Measurements from ENCODE around the gene ZNF470. TPM values are rescaled to one million over a fixed set of nuclear protein-coding genes. Genes with fewer than 3 reads are reported as not detected.

The ZNF470 gene
- total RNA-seq, 1 experiment from 2014 or later, result 7.1 TPM

DNA sequence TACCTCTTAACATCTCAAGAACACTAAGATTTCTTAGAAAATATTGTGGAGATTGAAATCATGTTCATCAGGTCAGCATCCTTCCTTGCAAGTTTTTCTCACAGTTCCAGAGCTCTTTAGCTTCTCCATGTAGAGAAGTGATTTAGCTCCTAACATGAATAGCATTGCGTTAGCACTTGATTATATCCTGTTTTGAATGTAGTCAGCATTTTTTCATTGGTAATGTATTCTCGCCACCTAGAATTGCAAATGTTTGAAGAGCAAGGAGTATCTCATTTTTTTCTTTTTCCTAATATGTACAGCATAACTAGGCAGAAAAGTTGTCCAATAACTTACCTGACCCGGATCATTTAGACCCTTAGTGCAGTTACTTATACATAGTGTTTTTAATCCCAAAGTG lies 6.6 kb downstream of the ZNF470 start:
- no peaks in the 10 kb centered on the region for H3K79me1 ChIP-seq (ENCODE audit: insufficient read depth, low read depth, low read length, poor library complexity, severe bottlenecking)
- no peak overlapping the region for H2BK15ac ChIP-seq (ENCODE audit: low read depth, low read length)
- no peak overlapping the region for H3K4me2 ChIP-seq (ENCODE audit: insufficient read depth, insufficient read length, low read length)
- no peak overlapping the region for H3T11ph ChIP-seq (ENCODE audit: low read length)
- no peak overlapping the region for H3K56ac ChIP-seq (ENCODE audit: insufficient read length, low read depth, low read length)
- TF ChIP-seq, protein P1, sequence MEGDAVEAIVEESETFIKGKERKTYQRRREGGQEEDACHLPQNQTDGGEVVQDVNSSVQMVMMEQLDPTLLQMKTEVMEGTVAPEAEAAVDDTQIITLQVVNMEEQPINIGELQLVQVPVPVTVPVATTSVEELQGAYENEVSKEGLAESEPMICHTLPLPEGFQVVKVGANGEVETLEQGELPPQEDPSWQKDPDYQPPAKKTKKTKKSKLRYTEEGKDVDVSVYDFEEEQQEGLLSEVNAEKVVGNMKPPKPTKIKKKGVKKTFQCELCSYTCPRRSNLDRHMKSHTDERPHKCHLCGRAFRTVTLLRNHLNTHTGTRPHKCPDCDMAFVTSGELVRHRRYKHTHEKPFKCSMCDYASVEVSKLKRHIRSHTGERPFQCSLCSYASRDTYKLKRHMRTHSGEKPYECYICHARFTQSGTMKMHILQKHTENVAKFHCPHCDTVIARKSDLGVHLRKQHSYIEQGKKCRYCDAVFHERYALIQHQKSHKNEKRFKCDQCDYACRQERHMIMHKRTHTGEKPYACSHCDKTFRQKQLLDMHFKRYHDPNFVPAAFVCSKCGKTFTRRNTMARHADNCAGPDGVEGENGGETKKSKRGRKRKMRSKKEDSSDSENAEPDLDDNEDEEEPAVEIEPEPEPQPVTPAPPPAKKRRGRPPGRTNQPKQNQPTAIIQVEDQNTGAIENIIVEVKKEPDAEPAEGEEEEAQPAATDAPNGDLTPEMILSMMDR (conservative IDR thresholded peaks at IDR 0.05), result no peak
- no peaks in the 10 kb centered on the region for H3K4me1 ChIP-seq (ENCODE audit: insufficient read depth, low read length)
- no peaks in the 10 kb centered on the region for H3K27me3 Mint-ChIP-seq (ENCODE audit: low read depth)
- no peaks in the 10 kb centered on the region for H3K4me1 Mint-ChIP-seq
- H3K14ac ChIP-seq (ENCODE audit: insufficient read depth, low read length), result no peak overlapping the region
- no peak overlapping the region for H2BK12ac ChIP-seq (ENCODE audit: insufficient read length, low read depth, low read length)
- DNase-seq, result no peak
- peaks cover 90% of the 10 kb centered on the region for H3K9me3 ChIP-seq (ENCODE audit: control insufficient read depth, low read depth, low read length)
- peaks cover 85 to 96% (median 93%) of the 10 kb centered on the region in 3 experiments for H3K36me3 Mint-ChIP-seq (ENCODE audit: insufficient read depth in 1 of 3, low read depth in 3 of 3)
- no peak overlapping the region for H2BK120ac ChIP-seq (ENCODE audit: low read depth, low read length, poor library complexity, severe bottlenecking)
- no peak overlapping the region for H4K8ac ChIP-seq (replicated peaks; ENCODE audit: insufficient read length, low read depth, low read length)
- H2AFZ ChIP-seq (ENCODE audit: low read length), result no peak overlapping the region
- no peak overlapping the region for H2AK5ac ChIP-seq (ENCODE audit: insufficient read length, low read length)
- no peaks in the 10 kb centered on the region for H3K27me3 ChIP-seq (ENCODE audit: insufficient read depth, low read length)
- no peak overlapping the region for H3K4me3 Mint-ChIP-seq
- H3K9ac ChIP-seq (ENCODE audit: extremely low read depth, insufficient read length, low read length), result no peak overlapping the region
- H4K91ac ChIP-seq (ENCODE audit: insufficient read length, low read depth, low read length), result no peak overlapping the region
- no peak overlapping the region for H2BK20ac ChIP-seq (ENCODE audit: low read depth, low read length, poor library complexity, severe bottlenecking)
- no peak overlapping the region for H3K27ac Mint-ChIP-seq
- H3K4ac ChIP-seq (ENCODE audit: low read depth, low read length), result no peak overlapping the region
- no peak overlapping the region for H3K23ac ChIP-seq (ENCODE audit: insufficient read length, low read depth, low read length)
- H4K5ac ChIP-seq (ENCODE audit: insufficient read length, low read depth, low read length), result no peak overlapping the region
- no peak overlapping the region for H2BK5ac ChIP-seq (ENCODE audit: insufficient read length, low read length)
- no peak overlapping the region for H3K18ac ChIP-seq (ENCODE audit: insufficient read length, low read depth, low read length)
- H4K20me1 ChIP-seq (ENCODE audit: control insufficient read depth, insufficient read depth, insufficient read length), result no peaks in the 10 kb centered on the region
- peaks cover 92 to 95% of the 10 kb centered on the region in 2 experiments for H3K9me3 Mint-ChIP-seq
- no peaks in the 10 kb centered on the region for H3K79me2 ChIP-seq (ENCODE audit: insufficient read depth, low read length)
- WGBS (ENCODE audit: extremely low coverage, insufficient read length, low lambda C conversion rate), result no CpG with 5 or more reads among the region's 3 CpGs
- H3K27ac ChIP-seq (ENCODE audit: insufficient read length, low read depth, low read length), result no peak overlapping the region
- H3K23me2 ChIP-seq (ENCODE audit: insufficient read length, low read depth, low read length, poor library complexity, severe bottlenecking), result no peaks in the 10 kb centered on the region

All from H9 (cell line).